HFFc6 (cell line): ENCODE data around the gene ZNF672. TPM values are rescaled to one million over a fixed set of nuclear protein-coding genes. Genes with fewer than 3 reads are reported as not detected.

ENCODE experiments used
- DNase-seq: peaks from one replicate; pipeline ENCODE4 v3.0.0-alpha.2; 2018
- H3K27ac Mint-ChIP-seq: 2 replicates; pipeline ENCODE4 v1.8.0; 2020; ENCODE audit warnings: mild to moderate bottlenecking, mixed read lengths
- H3K27me3 Mint-ChIP-seq: 2 replicates; pipeline ENCODE4 v1.8.0; 2021; ENCODE audit warnings: mild to moderate bottlenecking, moderate library complexity, mixed read lengths; ENCODE audit not compliant: insufficient read depth
- H3K36me3 Mint-ChIP-seq: 2 replicates; pipeline ENCODE4 v1.8.0; 2021; ENCODE audit warnings: low read depth, mixed read lengths
- H3K4me1 Mint-ChIP-seq: 2 replicates; pipeline ENCODE4 v1.8.0; 2020; ENCODE audit warnings: low read depth, mixed read lengths
- H3K4me3 Mint-ChIP-seq: 2 replicates; pipeline ENCODE4 v1.8.0; 2020; ENCODE audit warnings: mild to moderate bottlenecking, moderate library complexity, mixed read lengths
- H3K9me3 Mint-ChIP-seq: 2 replicates; pipeline ENCODE4 v1.8.0; 2020; ENCODE audit warnings: mild to moderate bottlenecking, mixed read lengths
- total RNA-seq, 6 experiments: library from RNA; stranded (reverse); fragmentation: NEBNext Ultra II Directional; extraction: Animal tissue kit (Norgen Biotek cat#: 25700); gene quantifications; 2 replicates in 1 of 6; 3 replicates in 5 of 6; pipeline ENCODE4 v1.2.3, GENCODE V29; 2021
- TF ChIP-seq, protein P1 (sequence below): fragments of 200-600 bp; sonication (generic); IDR thresholded peaks from 2 replicates; pipeline ENCODE4 v1.5.0; 2021; ENCODE audit warnings: antibody characterized with exemption, mild to moderate bottlenecking

ZNF672 gene
- total RNA-seq, 6 experiments from 2014 or later, result 13.8 to 20.8 (median 17.6) TPM

DNA sequence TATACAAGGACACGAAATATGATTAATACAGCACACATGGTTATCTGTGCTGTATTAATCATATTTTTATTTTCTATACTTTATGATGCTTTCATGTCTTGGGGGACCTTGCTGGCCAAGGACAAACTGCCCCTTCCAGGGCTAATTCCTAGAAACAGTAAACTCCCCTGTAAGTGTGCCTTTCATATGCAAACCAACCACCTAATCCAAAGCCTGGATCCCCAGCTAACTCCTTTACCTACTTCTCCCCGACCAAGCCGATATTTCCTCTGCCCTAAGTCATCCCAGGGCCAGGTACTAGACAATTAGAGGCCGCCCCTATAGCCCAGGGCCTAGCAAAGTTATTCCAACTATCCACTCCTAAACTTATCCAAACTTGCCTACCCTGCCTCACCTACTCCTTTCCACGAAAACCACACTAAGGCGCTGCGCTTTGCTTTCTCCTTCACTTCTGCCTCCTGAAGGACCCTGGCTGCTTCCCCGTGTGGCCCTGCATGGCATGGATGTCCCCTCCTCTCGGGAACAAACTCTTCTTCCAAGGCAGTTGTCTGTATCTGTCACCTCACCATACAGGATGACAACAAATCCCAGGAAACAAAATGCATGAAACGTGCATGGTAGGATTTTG lies 22.5 kb upstream of the ZNF672 start:
- Mint-ChIP-seq H3K27me3 (peaks cover 6% of the 10 kb centered on the region), H3K4me3 (no peak overlapping the region), H3K27ac (peak overlapping the region; percentile 25; the same call in 1 of the 2 replicates), H3K4me1 (peaks cover 40% of the 10 kb centered on the region), H3K36me3 (peaks cover 51% of the 10 kb centered on the region), H3K9me3 (no peaks in the 10 kb centered on the region)
- DNase-seq, result no peak
- TF ChIP-seq, protein P1, sequence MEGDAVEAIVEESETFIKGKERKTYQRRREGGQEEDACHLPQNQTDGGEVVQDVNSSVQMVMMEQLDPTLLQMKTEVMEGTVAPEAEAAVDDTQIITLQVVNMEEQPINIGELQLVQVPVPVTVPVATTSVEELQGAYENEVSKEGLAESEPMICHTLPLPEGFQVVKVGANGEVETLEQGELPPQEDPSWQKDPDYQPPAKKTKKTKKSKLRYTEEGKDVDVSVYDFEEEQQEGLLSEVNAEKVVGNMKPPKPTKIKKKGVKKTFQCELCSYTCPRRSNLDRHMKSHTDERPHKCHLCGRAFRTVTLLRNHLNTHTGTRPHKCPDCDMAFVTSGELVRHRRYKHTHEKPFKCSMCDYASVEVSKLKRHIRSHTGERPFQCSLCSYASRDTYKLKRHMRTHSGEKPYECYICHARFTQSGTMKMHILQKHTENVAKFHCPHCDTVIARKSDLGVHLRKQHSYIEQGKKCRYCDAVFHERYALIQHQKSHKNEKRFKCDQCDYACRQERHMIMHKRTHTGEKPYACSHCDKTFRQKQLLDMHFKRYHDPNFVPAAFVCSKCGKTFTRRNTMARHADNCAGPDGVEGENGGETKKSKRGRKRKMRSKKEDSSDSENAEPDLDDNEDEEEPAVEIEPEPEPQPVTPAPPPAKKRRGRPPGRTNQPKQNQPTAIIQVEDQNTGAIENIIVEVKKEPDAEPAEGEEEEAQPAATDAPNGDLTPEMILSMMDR, result no peak

DNA sequence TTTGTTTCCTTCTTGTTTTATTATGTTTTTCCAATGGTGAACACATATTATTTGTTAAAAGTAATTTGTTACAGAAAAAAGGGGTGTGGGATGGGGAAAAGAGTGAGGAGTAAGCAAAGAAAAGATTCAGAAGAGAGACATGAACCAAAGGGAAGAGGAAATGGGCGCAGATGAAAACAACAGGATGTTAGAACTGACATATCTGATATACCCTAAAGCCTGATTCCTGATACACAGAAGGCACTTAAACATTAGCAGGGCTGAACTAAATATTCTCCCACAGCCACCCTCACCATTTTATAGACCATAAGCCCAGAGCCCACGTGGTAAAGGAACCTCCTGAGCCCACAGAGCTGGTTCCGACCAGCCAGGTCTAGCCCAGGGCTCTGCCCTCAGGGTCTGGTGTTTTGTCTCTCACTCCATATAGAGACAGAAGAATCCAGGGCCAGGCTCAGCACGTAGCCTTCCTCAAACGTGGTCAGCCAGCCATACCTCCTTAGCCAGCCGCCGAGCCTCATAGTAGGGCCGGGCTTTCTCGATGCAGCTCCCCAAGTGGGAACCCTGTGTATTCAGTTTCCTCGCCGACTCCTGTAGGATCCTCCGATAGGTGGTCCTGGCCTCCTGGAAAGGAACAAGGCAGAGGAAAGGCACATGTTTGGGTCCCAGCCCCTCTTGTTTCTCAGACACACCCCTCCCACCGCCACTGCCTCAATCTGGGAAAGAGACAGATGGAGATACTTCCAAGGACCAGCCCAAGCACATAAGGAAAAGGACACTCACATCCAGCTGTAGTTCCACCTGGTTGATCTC lies 21.8 kb upstream of the ZNF672 start:
- H3K9me3 Mint-ChIP-seq, result no peaks in the 10 kb centered on the region
- peak overlapping the region; percentile 57; the same call in 1 of the 2 replicates for H3K27ac Mint-ChIP-seq
- H3K4me1 Mint-ChIP-seq, result peaks cover 40% of the 10 kb centered on the region
- H3K36me3 Mint-ChIP-seq, result peaks cover 51% of the 10 kb centered on the region
- H3K27me3 Mint-ChIP-seq, result peaks cover 5% of the 10 kb centered on the region; the same call in 1 of the 2 replicates
- TF ChIP-seq, protein P1, result no peak
- no peak for DNase-seq
- no peak overlapping the region for H3K4me3 Mint-ChIP-seq

DNA sequence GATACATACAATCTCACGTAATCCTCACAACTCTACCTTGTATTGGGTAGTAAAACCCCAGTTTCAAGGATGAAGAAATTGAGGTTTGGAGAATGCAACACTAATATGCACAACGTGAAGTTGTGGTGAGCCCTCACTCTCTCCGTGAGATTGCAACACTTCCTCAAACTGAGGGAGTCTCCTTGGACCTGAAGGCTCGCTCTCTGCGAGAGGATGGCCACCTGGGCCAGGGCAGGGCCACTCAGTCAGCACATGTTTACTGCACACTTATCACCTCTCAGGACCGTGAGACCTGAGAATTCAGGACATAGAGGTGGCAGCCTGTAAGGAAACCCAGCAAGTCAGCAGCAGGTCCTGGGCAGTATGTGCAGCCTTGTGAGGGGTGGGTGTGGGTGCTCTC lies 21.0 kb upstream of the ZNF672 start:
- DNase-seq, result no peak
- Mint-ChIP-seq H3K4me1 (peaks cover 43% of the 10 kb centered on the region), H3K27ac (peak overlapping the region; percentile 33), H3K36me3 (peaks cover 58% of the 10 kb centered on the region), H3K9me3 (no peaks in the 10 kb centered on the region), H3K4me3 (no peak overlapping the region), H3K27me3 (peaks cover 5% of the 10 kb centered on the region; the same call in 1 of the 2 replicates)
- TF ChIP-seq, protein P1, result no peak

DNA sequence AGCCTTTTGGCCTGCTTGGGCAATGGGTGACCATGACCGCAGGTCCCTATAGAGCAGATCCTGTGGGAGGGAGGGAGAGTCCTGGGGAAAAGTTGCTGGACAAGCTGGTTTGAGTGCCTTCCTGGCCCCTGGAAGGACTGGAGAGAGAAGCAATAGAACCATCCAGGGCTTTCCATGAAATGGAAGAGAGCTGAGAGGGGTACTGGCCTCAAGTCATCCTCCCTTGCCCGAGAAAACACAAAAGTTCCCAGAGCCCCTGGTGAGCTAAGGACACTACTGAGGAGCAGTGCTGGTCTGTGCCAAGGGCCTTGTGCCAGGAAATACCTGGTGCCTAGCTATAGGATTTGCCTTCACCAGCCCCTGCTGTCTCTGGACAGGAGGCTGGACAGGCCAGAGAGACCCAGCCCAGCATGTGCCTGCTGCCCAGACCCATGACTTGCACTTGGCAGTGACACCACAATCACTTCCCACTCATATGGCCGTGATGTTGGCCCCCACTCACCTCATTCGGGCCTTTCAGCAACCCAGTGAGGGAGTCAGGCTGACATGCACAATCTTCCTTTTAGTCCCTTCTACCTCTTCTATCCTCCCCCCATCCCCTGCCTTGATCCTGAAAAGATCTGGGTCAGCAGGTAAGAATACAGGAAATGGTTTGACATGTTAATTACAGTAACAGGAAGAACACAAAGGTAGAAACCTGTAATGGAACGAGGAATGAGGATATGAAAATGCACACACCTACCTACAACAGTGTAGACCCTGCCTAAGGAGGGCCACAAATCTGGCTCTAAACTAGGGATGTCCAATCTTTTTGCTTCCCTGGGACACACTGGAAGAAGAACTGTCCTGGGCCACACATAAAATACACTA lies 19.3 kb upstream of the ZNF672 start:
- H3K36me3 Mint-ChIP-seq, result peaks cover 62% of the 10 kb centered on the region
- DNase-seq, result no peak
- H3K27ac Mint-ChIP-seq, result peak overlapping the region; percentile 65
- H3K9me3 Mint-ChIP-seq, result no peaks in the 10 kb centered on the region
- H3K4me1 Mint-ChIP-seq, result peaks cover 49% of the 10 kb centered on the region
- H3K4me3 Mint-ChIP-seq, result no peak overlapping the region; the same call in 1 of the 2 replicates
- H3K27me3 Mint-ChIP-seq, result no peaks in the 10 kb centered on the region; the same call in 1 of the 2 replicates
- TF ChIP-seq, protein P1, result no peak

DNA sequence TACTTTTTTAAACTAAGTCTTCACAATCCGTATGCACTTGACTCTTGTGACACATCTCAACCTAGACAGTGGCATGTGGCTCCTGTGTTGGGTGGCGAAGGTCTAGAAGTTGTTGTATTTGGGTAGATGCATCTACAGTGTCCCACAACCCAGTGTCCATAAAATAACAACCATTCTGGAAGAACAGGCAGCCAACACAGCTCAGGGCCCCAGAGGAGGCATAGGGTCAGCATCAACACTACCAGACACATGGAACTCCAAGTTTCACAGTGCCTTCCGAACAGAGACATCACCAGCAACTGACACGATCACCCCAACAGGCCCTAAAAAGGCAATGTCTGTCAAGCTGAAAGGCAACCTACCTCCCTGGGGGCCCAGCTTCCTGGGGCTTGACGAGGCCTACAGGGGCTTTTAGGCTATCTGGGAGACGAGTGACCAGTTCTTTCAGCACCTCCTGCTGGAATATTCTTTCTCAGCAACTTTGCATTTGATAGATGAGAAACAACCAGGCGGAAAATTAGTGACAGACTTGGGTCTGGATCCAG lies 17.9 kb upstream of the ZNF672 start:
- DNase-seq, result no peak
- peaks cover 62% of the 10 kb centered on the region for H3K4me1 Mint-ChIP-seq
- H3K27me3 Mint-ChIP-seq, result no peaks in the 10 kb centered on the region; the same call in 1 of the 2 replicates
- TF ChIP-seq, protein P1, result 0 out of 2 replicates have a peak, but pooled peaks have one; percentile 8
- H3K4me3 Mint-ChIP-seq, result peak overlapping the region; percentile 94; the same call in 1 of the 2 replicates
- no peaks in the 10 kb centered on the region for H3K9me3 Mint-ChIP-seq
- H3K36me3 Mint-ChIP-seq, result peaks cover 61% of the 10 kb centered on the region
- H3K27ac Mint-ChIP-seq, result peak overlapping the region; percentile 98
